Suppressor macrophage treated with lipopolysaccharide for 4 hours (primary cell): ENCODE measurements around the gene COLQ.
A peak's percentile ranks its signal among the peaks of the same experiment; 100 is the strongest.
"Not testable (repeated sequence)": the region's sequence is repeated elsewhere in the genome, so short reads cannot be mapped to it uniquely, and the experiment has no call there.

Source experiments
- DNase-seq: peaks from one replicate; pipeline ENCODE4 v3.0.0-alpha.2; 2020

The COLQ gene

DNA sequence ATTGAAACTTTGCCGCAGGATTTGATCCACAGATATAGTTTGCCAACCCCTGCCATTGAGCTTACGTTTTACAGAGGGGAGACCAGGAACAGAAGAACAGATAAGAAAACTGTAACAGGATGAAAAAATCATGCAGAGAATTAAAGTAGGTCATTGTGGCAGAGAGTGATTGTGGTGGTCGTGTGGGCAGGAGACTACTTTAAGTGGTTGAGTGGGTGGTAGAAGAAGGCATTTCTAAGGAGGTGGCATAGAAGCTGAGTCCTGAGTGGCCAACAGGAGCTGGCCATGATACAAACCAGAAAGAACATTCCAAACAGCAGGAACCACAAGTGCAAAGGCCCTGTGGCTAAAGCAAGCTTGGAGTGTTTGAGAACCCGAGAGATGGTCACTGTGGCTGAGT, 34.5 kb downstream of the COLQ start:
- DNase-seq, result no peak

DNA sequence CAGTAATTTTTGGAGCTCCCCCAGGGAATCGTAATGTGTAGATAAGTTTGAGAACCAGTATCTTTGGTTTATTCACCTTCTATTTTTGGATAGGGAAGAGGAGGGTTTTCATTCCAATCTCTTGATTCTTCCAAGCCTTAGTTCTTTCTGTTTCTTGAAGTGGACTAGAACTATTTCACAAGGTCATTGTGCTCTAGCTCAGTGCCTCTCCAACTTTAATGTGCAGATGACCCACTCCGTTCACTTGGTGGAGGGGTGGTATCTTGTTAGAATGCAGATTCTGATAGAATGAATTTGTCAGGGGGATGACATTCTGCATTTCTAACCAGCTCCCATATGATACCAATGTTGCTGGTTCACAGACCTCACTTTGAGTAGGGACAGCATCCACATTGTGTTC, 35.5 kb downstream of the COLQ start:
- DNase-seq, result no peak

DNA sequence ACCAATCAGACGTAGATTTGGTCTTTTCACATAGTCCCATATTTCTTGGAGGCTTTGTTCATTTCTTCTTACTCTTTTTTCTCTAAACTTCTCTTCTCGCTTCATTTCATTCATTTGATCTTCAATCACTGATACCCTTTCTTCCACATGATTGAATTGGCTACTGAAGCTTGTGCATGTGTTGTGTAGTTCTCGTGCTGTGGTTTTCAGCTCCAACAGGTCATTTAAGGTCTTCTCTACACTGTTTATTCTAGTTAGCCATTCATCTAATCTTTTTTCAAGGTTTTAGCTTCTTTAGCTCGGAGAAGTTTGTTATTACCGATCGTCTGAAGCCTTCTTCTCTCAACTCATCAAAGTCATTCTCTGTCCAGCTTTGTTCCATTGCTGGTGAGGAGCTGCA, 37.0 kb downstream of the COLQ start:
- not testable (repeated sequence) for DNase-seq

DNA sequence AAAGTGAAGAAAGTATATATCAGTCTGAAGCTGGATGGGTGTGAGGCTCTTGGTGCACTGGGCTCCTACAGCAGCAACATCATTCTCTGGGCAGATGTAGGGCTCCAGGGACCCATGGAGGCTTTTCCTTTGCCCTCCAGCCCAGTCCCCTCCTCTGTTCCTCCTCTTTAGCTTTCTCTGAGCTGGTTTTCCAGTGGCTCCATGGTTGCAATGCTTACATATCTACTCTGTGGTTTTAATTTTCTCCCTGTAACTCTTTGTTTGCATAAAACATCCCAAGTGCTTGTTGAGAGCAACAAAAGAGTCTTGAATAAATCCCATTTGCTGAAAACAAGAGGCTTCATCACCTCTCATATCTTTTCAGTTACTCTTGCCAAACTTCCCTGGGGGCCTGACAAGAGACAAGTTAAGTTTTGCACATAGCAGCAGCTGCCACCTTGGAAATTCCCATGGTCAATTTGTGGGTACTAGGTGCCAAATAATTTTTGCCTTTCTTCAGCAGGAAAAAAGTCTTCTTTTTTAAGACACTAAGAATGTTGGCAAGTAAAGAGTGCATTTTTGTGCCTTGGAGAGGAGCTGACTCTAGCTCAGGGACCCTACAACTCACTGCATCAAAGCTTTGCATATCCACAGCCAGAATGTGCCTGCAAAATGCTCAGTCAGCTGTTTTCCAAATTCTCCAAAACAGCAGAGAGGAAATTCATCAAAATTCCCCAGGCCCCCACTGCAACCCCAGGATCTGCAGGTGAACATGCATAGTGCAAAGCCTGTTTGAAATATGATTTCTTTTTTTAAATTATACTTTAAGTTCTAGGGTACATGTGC, 41.9 kb downstream of the COLQ start:
- no peak for DNase-seq

DNA sequence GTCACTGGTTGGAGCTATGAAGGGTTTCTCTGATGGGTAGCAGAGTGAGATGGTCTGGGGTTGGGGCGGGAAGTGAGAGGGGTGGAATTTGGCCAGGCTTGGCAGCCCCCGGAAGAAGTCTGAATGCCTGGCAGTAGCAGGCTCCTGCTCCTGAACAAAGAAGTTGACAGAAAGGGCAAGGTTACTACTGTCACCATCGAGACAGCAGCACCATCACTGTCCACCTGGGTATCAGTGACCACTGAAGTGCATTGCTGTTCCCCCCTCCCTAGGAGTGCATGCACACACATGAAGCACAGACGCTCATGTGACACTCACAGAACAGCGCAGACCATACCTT, 42.9 kb downstream of the COLQ start:
- DNase-seq, result no peak

DNA sequence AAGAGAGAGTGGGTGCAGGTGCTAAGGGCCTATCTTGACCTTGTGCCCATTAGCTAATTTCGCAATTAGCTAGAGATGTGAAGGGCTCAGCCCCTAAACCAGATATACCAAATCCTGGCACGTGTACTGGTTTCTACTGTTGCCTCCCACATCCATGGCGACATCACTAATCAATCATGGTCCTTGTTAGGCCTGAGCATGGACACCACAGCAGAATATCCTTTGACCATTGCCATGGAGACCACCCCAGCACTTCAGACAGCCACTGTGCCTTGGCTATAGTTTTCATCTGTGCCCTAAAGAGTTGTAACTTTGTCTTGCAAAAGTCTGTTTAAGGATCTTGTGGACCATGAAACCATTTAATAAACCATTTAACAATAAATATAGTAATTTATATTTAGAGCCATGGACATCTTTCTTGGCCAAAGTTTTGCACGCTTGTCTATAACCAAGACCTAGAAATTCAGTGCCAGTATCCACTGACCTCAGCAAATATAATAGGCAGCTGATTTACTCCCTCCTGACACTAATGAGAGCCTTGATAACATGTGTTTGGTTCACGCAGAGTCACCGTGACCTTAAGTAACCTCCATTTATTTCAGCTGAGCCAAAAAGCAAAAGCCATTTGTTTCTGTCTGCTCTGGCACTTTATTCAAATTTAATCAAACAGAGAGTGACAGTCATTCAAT, 43.4 kb downstream of the COLQ start:
- no peak for DNase-seq

DNA sequence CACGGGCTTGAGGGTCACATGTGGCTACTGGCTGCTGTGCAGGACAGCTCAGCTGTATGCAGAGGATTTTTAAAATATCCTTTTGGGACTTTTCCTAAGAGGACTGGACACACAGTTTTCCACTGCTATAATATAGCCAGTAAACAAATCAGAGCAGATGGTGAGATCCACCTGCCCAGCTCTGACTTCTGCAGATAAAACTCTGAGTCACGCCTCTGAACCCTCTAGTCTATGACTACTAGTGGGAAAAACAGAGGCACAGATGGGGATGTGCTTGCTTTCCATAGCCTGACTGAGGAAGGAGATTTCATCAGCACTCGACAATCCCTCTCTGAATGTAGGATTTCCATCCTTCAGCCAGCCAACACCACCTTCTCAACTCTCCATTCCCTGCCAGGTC, 45.1 kb downstream of the COLQ start:
- no peak for DNase-seq

DNA sequence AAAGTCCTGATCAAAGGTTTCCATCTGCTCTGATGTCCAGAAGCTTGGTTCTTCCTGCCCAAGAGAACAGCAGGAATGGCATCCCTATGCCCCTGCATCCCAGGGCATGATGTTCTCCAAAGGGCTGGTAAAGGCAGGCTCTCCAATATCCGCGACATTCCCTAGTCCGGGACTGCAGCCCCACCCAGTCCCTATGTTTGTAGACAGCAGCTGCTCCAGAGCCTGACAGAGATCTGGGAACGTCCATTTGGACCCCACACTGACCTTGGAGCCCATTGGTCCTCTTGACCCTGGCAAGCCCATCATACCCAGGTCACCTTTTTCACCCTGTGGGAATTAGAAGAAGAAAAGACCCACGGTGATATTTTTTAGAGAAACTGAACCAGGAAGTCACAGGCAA, 46.3 kb downstream of the COLQ start:
- DNase-seq, result no peak

DNA sequence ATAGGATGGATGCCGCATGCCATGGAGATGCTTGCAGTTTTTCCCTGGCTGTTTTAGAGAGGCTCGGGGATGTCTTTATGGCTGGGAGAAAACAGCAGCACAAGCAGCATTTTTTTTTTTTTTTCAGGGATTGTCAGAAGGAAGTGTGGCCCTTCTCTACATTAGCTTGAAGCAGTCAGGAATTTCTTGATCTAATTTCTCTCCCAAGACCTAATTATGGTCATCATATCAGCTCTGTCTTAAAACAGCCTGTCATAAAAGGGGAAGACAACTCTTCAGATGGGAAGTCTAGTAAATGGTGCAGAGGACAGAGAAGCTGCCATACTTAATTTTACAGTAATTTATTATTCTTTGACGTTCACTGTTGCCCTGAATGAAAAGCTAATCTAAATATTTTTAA, 49.6 kb downstream of the COLQ start:
- no peak for DNase-seq

DNA sequence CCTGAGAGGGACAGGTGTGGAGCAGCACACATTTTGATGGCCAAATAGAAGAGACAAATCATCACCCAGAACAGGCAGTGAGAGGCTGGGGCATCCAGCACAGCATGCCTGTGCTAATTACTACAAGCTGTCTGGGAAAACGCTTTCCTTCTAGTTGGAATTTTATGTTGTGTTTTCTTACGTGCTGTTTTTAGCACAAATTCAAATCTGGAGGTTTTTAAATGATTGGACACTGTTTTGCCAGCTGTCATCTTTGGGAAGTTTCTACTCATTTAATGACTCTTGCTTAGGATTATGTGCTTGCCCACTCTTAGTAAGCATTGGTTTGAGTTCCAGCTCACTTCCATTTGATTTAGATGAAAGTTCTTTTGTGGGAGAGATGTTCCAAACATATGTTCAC, 50.7 kb downstream of the COLQ start:
- no peak for DNase-seq

DNA sequence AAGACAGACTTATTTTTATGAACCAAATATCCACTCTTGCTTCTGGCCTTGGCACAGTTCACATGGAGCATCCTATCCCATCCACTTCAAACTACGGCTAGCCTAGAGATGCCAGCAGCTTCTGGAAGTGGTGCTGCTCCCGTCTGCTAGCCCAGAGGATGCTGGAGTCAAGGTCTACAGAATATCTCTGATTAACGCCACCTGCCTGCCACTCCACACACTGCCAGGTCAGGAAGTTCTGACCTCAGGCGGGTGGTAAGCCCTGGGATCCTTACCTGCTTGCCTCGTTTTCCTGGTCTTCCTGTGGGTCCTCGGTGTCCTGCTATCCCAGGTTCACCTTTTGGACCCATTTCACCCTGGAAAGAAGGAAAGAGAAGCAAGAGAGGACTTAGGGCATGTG, 51.2 kb downstream of the COLQ start:
- no peak for DNase-seq

DNA sequence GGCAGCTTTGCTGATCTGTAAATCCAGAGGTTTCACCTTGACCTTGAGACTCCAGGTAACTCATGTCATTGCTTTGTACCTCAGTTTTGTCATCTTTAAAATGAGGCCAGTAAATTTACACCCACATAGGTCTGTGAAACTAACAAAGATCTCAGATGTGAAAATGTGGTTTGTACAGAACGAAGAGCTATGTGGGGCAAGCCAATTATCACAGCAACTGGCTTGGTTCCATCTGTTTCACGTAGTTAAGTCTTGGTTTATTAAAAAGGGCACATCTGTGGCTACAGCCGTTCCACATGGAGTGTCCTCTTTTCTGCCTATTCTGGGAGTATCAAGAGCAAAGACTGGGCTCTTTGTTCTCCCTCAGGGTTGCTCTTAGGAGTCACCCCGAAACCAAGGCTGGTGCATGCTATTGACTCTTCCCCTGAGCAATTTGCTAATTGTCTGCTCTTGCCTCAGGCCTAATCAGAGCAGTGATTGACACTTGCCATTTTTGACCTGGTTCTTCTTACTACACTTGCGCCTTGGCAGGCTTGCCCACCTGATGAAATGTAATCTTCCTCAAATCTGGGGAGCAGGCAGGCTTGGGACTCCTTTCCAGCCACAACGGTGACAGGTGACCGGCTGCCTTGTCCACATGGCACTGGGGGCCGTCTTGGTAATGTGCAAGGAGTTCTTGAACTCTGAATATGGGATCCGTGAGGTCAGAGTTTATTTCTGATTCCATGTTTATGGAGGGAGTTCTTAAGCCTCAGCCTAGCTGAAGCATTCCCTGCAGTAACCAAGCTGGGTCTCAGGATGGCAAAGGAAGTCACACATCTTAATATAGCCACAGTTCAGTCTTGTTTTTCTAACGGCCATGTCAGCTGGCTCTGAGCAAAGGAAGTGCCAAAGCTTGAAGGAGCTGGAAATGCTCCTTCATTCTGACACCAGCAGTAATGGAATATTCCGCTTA, 54.0 kb downstream of the COLQ start:
- DNase-seq, result no peak

DNA sequence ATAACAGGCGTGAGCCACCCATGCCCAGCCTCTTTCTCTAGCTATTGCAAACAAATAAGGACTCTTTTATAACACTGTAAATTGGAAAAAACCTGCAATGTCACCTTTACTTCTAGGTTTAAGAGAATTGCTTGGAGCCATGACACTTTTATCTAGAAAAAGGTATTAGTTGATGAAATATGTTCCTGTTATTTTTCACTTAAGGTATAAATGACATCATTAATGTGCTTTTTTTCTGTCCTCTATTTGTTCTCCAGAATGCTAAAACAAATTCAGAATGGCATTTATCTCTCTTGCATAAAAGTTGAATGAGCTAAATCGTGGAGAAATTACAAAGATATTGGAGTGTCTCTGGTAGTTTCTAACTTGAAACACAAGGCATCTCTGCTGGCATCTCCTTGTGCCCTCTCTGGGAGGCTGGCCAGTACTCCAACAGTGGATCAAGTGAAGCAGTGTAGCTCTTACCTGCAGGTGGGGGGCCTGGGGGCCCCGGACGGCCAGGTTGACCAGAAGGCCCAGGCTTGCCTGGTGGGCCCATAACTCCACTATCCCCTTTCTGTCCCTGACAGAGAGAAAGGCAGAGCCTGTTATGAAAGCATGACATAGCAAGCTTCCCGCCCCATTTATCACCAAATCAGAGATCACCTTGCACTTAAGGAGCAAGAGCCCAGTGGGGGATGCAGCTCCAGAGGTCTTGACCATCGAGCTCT, 55.5 kb downstream of the COLQ start:
- DNase-seq, result no peak

DNA sequence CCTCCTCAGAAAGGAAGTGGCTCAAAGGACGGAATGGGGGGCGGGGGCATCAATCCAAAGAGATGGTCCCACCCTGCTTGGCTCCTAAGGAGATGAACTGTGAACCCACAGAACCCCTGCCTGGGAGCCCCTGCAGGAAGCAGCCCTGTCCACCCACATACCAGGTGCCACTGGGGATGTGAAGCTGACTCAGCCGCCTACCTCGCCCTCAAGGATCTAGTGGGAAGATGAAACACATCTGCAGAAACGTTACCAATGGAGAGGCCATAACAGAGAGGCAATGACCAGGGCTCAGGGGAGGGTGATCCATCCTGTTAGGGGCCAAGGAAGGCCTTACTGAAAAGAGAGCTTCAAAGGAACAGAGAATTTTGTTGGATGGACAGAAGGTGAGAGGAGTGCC, 59.1 kb downstream of the COLQ start:
- no peak for DNase-seq

DNA sequence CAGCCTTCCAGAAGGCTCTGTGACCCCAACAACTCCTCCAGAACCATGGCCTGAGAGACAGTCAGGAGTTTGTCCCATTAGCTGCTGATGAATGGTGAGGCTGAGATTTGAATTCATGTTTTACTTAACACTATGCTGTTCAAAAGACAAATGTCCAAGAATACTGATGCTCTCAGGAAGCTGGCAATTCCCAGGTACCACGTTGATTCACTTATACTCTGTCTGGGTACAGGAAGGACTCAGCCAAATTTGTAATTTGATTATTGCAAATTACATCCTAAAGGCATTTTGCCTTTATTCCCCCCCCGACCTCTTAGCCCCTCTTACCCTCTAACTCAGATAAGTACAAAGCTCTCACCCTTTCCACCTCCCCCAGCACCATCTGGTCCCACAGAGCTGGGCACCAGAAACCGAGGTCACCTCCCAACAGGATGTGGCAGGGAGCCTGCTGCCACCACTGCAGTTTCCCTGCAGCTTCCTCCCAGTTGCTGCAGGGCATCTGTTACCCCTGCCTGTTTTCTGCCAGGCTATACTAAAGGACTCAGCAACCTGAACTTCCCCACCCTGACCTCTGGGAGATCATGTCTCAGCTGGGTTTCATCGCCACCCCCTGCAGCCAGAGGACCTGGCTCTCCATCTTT, 60.5 kb downstream of the COLQ start:
- no peak for DNase-seq

DNA sequence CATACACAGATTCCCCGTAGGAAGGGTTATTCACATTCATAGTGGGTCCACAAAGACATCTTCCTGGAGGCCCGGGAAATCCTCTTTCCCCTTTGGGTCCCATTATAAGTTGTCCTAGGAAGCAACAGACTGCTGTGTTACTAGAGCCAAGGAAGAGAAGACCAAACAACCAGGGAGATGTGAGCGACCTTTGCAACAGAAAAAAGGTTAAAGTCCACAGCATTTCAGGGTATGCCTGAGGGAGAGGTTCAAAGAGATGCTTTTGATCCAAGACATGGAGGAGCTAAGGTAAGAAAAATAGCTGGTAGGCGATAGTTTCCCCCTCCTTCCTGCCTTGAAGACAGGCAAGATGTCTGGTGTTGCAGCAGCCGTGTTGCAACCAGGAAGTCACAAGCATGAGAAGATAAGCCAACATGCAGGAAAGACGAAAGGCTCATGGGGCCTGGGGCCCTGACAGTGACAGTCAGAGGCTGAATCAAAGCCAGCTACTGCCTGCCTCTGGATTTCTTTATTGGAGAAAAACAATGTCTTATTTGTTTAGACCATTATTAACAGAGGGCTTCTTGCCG, 63.2 kb downstream of the COLQ start:
- DNase-seq, result peak; percentile 59

DNA sequence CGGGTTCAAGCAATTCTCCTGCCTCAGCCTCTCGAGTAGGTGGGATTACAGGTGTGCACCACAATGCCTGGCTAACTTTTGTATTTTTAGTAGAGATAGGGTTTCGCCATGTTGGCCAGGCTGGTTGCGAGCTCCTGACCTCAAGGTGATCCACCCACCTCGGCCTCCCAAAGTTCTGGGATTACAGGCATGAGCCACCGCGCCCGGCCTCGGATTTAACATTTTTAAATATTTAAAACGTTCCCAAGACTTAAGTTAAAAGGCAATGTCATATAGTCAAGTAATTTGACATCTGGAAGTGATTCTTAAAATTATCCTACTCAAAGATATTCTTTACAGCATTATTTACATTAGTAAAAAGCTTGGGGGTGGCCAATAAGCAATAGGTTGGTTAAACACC, 64.6 kb downstream of the COLQ start:
- not testable (repeated sequence) for DNase-seq

DNA sequence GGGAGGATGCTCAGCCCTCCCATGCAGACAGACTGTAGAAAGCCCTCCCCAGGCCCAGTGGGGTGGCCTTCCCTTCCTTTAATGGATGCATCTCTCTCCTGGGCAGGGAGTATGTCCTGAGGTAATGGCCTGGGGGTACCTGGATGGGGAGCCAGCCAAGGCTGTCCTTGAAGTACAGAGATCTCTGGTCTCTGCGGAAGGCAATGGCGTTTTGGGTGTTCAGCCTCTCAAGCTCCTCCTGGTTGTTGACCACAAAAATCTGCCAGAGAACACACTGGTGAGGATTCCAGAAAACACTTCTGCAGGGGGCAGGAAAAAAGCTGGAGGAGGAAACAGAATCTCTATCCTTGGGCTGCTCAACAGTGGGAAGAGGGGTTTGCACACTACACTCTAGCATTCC, 65.2 kb downstream of the COLQ start:
- no peak for DNase-seq

DNA sequence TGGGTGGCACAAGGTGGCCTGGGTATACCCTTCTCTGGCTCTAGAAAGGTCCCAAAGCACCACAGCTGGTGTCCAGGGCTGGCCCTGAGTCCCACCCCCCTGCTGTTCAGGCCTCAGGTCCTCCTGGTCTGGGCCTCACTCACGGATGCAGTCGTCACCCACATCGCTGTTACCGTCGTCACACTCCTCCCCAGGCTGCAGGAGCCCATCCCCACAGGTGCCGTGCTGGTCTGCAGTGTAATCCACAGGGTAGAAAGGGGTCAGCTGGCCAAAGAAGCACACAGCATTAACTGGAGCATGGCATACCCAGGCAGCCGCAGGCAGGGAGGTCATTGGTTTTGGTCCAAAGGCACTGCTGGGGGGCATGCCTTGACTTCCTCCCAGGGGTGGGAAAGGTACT, 65.8 kb downstream of the COLQ start:
- no peak for DNase-seq

DNA sequence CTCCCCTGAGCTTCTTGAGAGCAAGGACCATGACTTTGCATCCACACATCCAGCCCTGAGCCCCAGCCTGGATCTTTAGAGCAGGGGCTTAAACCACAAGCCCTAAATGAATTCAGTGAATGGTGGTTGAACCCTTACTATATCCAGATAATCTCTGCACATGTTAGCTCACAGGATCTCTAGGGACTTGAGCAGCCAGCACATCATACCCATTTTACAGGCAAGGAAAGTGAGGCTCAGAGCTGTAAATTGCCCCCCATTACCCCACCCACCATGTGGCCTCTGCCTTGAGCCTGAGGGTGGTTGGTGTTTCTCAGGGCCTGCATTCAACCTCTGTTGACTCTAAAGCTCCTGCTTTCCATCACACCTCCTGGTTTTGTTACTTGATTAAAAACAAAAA, 66.5 kb downstream of the COLQ start:
- DNase-seq, result no peak

DNA sequence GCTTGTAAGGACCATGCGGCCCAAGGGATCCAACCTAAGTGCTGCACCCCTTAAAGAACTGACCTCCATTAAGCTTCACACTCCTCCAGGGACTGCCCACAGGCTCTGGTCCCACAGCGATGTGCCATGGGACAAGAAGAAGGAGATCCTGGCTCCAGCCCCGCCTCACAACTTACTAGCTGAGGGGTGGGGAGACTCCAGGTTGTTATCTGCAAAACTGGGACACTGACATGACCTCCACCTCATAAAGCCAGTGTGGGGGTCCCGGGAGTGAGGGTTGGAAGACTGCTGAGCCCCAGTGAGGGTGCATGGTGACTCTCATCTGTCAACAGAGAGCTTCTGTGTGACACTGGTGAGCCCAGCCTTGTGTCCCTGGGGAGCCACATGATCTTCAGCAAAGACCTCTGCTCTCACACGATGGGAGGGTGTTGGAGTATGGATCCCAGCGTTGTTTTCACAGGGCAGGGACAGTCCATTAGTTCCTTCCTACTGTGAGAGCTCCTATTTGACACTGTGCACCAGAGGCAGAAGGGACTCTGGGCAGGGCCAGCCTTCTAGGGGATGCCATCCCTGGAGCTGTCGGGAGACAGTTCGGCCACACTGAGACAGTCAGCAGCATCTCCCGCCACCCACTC, 67.4 kb downstream of the COLQ start:
- no peak for DNase-seq

DNA sequence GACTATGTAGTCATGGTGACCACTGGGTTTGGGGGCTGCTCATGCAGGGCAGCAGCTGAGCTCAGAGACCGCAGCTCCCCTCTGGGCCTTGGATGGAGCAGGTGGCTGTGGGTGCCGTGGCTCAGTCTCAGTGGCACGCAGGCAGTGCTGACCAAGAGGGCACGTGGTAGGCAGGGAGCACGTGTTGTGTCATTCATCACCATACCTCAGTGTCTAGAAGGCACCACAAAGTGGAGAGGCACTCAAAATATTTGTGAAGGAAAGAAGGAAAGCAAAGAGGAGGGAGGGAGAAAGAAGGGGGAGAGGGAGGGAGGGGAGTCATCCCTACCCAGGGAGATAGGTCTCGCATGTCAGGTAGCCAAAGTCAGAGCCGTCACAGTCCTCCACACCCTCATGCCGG, 68.0 kb downstream of the COLQ start:
- DNase-seq, result no peak
